Sigmoid colon (tissue), 4 donors: ENCODE measurements around the gene CFAP46.

ENCODE experiments used
- CTCF ChIP-seq, 4 experiments: fragments of 450-650 bp in 3 of 4; fragments of 200-600 bp in 1 of 4; IDR thresholded peaks; one replicate each; pipeline ENCODE4 v1.5.1; 2016 to 2019; ENCODE audit warnings: antibody characterized with exemption in 4 of 4, mild to moderate bottlenecking in 3 of 4, moderate library complexity in 2 of 4
- EP300 ChIP-seq, 4 donors: sonication (generic); formaldehyde crosslinking; IDR thresholded peaks; one replicate each; pipeline ENCODE4 v1.6.1; 2017; ENCODE audit warnings: antibody characterized with exemption in 4 of 4
- POLR2A ChIP-seq, 2 donors: fragments of 450-650 bp; IDR thresholded peaks; one replicate each; pipeline ENCODE4 v1.6.1; 2016; ENCODE audit warnings: antibody characterized with exemption in 2 of 2, mild to moderate bottlenecking in 2 of 2, moderate library complexity in 2 of 2

- TF ChIP-seq POLR2A (IDR thresholded peaks at IDR 0.05): no peak
- TF ChIP-seq EP300 (IDR thresholded peaks at IDR 0.05): no peak
- no peak for TF ChIP-seq CTCF (IDR thresholded peaks at IDR 0.05)
Observed at GRCh38 chr10:132986076-132986475, 43.7 kb upstream of the CFAP46 start.
